ENCODE measurements around the gene CYP1B1. TPM values are rescaled to one million over a fixed set of nuclear protein-coding genes. Genes with fewer than 3 reads are reported as not detected.

Gene CYP1B1
- total RNA-seq, 3 donors from 2014 or later, result 1.6 to 15.0 (median 13.8) TPM

DNA sequence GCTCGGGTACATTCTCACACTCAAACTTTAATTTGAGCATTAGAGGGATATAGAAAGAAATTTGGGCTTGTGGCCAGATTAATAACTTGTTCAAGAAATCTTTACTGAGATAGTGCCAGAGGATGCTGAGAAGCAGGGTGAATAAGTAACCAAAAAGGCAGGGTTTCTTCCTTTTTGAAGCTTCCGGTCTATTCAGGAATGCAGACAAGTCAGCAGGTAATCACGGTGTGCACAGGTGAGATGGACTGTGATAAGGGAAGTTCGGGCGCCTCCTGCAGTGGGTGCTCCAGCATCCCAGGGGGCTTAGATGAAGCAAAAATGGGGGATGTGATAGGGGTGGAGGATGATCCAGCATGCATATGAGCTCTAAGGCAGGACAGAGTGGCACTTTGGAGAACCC lies 44.9 kb upstream of the CYP1B1 start:
- ATAC-seq (peak; percentile 67), DNase-seq (no peak)
- H3K9me3 ChIP-seq, result no peaks in the 10 kb centered on the region
- TF ChIP-seq, protein P1, sequence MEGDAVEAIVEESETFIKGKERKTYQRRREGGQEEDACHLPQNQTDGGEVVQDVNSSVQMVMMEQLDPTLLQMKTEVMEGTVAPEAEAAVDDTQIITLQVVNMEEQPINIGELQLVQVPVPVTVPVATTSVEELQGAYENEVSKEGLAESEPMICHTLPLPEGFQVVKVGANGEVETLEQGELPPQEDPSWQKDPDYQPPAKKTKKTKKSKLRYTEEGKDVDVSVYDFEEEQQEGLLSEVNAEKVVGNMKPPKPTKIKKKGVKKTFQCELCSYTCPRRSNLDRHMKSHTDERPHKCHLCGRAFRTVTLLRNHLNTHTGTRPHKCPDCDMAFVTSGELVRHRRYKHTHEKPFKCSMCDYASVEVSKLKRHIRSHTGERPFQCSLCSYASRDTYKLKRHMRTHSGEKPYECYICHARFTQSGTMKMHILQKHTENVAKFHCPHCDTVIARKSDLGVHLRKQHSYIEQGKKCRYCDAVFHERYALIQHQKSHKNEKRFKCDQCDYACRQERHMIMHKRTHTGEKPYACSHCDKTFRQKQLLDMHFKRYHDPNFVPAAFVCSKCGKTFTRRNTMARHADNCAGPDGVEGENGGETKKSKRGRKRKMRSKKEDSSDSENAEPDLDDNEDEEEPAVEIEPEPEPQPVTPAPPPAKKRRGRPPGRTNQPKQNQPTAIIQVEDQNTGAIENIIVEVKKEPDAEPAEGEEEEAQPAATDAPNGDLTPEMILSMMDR (IDR thresholded peaks at IDR 0.05), result no peak
- H3K36me3 ChIP-seq (ENCODE audit: low read depth), result no peaks in the 10 kb centered on the region
- intact Hi-C loops (cut with DNase I, micrococcal nuclease), result no loop called here
- peaks cover 21% of the 10 kb centered on the region for H3K4me1 ChIP-seq (ENCODE audit: low read depth)
- H3K4me3 ChIP-seq, result no peak overlapping the region

DNA sequence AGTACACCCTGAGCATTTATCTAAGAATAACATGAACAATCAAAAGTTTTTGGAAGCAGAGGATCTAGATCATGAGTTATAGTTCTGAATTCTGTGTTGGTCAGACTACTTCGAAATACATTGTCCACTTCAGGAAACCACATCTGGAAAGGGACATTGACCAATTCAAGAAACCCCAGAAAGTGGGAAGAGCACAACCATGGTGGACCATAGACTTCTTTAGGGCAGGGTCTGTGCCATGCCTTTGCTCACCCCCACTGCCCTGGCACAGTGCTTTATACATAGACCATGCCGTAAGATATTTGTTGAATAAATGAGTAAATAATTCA lies 44.3 kb upstream of the CYP1B1 start:
- Histone ChIP-seq H3K4me1 (ENCODE audit: low read depth) (peaks cover 15% of the 10 kb centered on the region), H3K36me3 (ENCODE audit: low read depth) (no peaks in the 10 kb centered on the region), H3K4me3 (no peak overlapping the region), H3K9me3 (no peaks in the 10 kb centered on the region)
- no peak for ATAC-seq
- TF ChIP-seq, protein P1 (IDR thresholded peaks at IDR 0.05), result no peak
- no peak for DNase-seq
- intact Hi-C loops (cut with DNase I, micrococcal nuclease), result no loop called here

DNA sequence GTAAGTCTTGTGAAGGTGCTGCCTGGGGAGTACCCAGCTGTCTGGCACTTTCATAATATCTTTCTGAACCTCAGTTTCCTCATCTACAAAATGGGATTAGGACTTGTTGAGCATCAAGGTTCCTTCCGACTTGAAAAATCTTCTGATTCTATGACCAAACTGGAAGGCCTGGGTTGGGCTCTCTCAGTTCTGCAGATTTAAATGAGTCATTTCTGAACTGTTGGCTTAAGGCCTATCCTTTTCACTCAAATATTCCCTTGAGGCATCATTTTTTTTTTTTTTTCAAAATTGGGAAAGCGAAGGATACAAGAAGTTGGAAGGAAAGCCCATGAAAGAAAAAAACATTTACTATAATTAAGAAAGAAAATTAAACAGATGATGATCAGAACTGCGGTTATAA lies 40.8 kb upstream of the CYP1B1 start:
- Histone ChIP-seq H3K4me3 (no peak overlapping the region), H3K36me3 (ENCODE audit: low read depth) (no peaks in the 10 kb centered on the region), H3K4me1 (ENCODE audit: low read depth) (peaks cover 11% of the 10 kb centered on the region), H3K9me3 (no peaks in the 10 kb centered on the region)
- TF ChIP-seq, protein P1 (IDR thresholded peaks at IDR 0.05), result no peak
- DNase-seq, result no peak
- intact Hi-C loops (cut with DNase I, micrococcal nuclease), result loop anchor here in 1 of 2 donors (10.0 kb wide), 1 partner anchor 132 kb away; no protein-coding TSS in a partner anchor
- ATAC-seq, result no peak

DNA sequence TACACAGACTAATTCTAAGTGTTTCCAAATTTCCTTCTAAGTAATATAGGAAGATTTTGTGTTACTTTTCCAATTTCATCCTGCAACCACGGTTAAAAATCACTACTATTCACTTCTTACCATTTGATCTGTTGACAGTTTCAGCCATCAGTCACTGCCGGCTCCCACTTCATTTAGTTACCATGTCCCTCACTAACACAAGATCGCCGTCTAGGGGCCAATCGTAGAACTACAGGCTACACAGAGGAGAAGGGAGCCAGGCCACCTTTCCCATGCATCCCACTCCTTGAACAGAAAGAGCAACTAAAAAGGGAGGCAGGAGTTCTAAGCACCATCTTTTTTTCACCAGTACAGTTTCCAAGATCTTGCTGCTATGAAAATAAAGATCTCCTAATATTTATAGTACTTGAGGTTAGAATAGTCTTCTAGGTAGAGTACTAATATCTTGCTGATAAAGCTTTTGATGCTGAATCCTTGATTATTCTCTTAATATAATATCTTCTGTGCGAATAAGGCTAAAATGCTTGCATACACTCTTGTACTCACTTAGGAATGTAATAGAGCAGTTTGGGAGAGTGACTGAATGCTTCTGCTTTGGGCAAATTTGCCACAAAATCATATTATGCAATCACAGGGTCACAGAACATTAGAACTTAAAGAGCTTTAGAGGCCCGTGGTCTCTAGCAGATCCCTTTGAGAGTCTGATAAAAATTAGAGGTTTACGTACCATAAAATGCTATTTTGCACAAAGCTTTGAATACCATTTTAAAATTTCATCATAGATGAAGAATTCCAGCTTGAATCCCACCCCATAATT lies 39.5 kb upstream of the CYP1B1 start:
- TF ChIP-seq, protein P1 (IDR thresholded peaks at IDR 0.05), result peak; percentile 86
- intact Hi-C loops (cut with DNase I, micrococcal nuclease), result loop anchor here in 1 of 2 donors (10.0 kb wide), 1 partner anchor 131 kb away; no protein-coding TSS in a partner anchor
- Histone ChIP-seq H3K9me3 (no peaks in the 10 kb centered on the region), H3K4me1 (ENCODE audit: low read depth) (peaks cover 1% of the 10 kb centered on the region), H3K36me3 (ENCODE audit: low read depth) (no peaks in the 10 kb centered on the region), H3K4me3 (no peak overlapping the region)
- DNase-seq (peak in 2 of 3 donors; percentile 81 to 93), ATAC-seq (peak; percentile 93)

DNA sequence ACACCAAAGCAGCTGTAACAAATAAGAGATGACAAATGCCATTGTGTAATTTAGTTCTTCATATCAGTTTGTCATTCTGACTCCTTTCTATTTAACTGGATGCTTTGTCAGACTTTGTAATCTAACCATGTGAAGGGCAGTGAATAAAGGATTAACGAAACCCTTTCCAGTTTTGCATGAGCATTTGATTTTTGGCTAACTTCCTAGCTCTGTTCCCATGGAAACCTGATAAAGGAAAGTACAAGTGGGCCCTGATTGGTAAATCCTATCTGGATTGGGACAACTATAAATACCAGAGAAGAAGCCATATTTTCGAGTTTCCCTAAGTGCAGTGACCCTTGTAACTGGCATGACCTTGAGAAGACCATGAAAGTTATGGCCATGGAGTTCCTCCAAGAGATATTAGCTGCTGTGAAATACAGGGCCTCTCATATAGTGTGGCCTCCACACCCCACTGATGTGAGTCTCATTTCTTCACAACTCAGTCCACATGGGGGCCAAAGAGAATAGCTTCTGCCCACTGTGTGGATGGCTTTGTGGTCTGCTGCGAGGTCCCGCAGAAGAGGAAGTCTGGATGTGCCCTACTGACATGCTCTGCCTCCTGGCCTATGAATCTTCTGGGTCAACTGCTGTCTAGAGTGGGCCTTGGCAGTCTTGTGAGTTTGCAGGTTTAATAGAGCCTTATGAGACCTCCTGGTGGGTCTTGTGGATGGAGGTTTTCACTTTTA lies 38.2 kb upstream of the CYP1B1 start:
- no peak for ATAC-seq
- no peaks in the 10 kb centered on the region for H3K36me3 ChIP-seq (ENCODE audit: low read depth)
- intact Hi-C loops (cut with DNase I, micrococcal nuclease), result loop anchor here in 1 of 2 donors (10.0 kb wide), 1 partner anchor 129 kb away; no protein-coding TSS in a partner anchor

More for the DNA sequence above, 38.2 kb upstream of the CYP1B1 start:
- TF ChIP-seq, protein P1 (IDR thresholded peaks at IDR 0.05), result no peak
- H3K9me3 ChIP-seq, result no peaks in the 10 kb centered on the region
- H3K4me1 ChIP-seq (ENCODE audit: low read depth), result no peaks in the 10 kb centered on the region
- no peak overlapping the region for H3K4me3 ChIP-seq
- no peak for DNase-seq
